Lung microvascular endothelial cell (primary cell): ENCODE results near the gene RLF. TPM values are rescaled to one million over a fixed set of nuclear protein-coding genes. Genes with fewer than 3 reads are reported as not detected.
A peak's percentile ranks its signal among the peaks of the same experiment; 100 is the strongest.

Source experiments
- DNase-seq, 2 donors: peaks; one replicate each; pipeline versions ENCODE4 v3.0.0 to v3.0.0-alpha.2; 2010; ENCODE audit warnings: low read depth in 2 of 2
- total RNA-seq: library from RNA; depleted of rRNA; stranded (reverse); fragments of >200 nt; gene quantifications from 2 replicates; pipeline ENCODE4 v1.2.1, GENCODE V29; 2014

The RLF gene, protein sequence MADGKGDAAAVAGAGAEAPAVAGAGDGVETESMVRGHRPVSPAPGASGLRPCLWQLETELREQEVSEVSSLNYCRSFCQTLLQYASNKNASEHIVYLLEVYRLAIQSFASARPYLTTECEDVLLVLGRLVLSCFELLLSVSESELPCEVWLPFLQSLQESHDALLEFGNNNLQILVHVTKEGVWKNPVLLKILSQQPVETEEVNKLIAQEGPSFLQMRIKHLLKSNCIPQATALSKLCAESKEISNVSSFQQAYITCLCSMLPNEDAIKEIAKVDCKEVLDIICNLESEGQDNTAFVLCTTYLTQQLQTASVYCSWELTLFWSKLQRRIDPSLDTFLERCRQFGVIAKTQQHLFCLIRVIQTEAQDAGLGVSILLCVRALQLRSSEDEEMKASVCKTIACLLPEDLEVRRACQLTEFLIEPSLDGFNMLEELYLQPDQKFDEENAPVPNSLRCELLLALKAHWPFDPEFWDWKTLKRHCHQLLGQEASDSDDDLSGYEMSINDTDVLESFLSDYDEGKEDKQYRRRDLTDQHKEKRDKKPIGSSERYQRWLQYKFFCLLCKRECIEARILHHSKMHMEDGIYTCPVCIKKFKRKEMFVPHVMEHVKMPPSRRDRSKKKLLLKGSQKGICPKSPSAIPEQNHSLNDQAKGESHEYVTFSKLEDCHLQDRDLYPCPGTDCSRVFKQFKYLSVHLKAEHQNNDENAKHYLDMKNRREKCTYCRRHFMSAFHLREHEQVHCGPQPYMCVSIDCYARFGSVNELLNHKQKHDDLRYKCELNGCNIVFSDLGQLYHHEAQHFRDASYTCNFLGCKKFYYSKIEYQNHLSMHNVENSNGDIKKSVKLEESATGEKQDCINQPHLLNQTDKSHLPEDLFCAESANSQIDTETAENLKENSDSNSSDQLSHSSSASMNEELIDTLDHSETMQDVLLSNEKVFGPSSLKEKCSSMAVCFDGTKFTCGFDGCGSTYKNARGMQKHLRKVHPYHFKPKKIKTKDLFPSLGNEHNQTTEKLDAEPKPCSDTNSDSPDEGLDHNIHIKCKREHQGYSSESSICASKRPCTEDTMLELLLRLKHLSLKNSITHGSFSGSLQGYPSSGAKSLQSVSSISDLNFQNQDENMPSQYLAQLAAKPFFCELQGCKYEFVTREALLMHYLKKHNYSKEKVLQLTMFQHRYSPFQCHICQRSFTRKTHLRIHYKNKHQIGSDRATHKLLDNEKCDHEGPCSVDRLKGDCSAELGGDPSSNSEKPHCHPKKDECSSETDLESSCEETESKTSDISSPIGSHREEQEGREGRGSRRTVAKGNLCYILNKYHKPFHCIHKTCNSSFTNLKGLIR (N-terminal part only)
- total RNA-seq = 12.9 and 19.2 TPM in 2 replicates

- peak; percentile 95 to 97 for DNase-seq
Measured at GRCh38 chr1:40161125-40161887, at the start of gene RLF. TSS of gene RLF (plus strand) at chr1:40161387. CDS start at chr1:40161400, 13 bp downstream.

- DNase-seq = no peak
Measured at GRCh38 chr1:40114400-40114799, 46.8 kb upstream of the RLF start.

DNA sequence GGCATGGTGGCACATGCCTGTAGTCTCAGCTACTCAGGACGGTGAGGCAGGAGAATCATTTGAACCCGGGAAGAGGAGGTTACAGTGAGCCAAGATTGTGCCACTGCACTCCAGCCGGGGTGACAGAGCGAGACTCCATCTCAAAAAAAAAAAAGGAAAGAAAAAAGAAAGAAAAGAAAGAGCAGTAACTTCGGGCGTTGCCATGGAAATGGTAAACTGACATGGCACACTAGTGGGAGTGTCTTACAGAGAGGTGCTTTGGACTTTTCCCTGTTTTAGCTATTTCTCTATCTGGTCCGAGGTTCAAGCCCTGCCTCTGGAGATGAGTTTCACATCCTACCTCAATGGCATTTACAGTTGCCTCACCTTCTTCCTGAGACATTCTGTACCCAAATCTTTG is 41.1 kb upstream of the RLF start:
- no peak for DNase-seq

DNA sequence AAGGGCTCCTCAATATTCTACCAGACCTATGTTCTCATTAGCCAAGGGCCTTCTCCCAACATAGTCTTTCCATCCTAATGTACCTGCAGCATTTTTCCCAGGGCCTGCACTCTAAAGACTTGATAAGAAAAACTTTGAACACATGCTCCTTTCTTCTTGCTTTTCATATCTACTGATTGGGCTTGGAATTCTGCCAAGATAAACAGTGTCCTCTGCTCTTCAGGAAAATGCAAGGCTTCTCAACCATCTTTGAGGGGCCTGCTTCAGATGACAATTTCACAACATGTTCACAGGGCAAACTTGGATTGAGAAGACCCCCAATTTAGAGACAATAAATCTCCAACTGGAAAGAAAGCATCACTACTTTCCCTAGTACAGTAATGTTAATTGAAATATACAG is 38.3 kb upstream of the RLF start:
- DNase-seq = peak in 1 of 2 donors; percentile 15

- DNase-seq = peak; percentile 7 to 16
Measured at GRCh38 chr1:40130892-40131291, 30.3 kb upstream of the RLF start.

DNA sequence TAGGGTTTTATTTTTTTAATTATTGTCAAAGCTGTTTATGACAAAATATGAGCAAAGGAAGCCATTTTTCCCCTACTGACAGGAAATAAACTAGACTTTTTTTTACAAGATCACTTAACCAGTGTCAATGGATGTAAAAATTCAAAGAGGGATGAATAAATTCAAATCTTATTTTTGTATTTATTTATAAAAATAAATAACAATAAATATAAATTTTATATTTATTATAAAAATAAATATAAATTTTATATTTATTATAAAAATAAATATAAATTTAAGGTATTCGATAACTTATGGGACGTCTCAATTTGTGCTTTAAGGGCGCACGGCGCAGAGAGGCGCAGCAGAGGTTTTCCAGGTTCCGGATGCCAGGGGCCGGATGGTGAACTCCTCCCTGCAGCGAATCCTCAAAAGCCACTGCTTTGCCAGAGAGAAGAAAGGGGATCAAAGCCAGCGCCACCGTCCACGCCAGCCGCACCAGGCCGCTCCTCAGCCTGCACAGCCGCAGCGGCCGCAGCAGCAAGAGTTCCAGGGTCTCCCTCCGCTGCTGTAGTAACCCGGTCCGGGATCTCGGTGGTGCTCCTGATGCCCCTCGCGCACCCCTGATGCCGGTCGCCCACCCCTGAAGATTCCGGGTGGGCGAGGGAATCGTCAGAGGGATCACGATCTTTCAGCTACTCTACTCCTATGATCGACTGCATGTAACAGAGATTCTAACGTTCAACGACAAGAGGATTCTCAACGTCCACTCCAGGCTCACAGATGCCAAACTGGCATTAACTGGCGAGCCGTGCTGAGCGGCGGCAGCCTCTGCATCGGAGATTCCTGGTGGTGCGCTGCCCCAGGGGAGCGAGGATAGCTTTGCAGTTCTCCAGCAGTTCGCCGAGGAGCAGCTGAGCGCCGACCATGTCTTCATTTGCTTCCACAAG is 28.5 kb upstream of the RLF start:
- DNase-seq = peak; percentile 5 to 16

DNA sequence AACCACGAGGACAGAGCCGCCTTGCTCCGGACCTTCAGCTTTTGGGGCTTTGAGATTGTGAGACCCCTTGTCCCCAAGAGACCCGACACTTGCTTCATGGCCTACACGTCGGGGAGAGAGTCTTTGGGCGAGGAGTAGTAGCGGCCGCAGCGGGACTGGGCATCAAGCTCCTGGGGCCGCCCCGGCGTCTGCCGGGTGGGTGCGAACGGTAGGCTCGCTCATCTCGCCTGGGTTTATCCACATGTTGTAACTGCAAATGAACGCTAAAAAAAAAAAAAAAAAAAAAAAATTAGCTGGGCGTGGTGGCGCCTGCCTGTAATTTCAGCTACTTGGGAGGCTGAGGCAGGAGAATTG is 27.9 kb upstream of the RLF start:
- DNase-seq = no peak

- no peak for DNase-seq
Measured at GRCh38 chr1:40133839-40134238, 27.3 kb upstream of the RLF start.

DNA sequence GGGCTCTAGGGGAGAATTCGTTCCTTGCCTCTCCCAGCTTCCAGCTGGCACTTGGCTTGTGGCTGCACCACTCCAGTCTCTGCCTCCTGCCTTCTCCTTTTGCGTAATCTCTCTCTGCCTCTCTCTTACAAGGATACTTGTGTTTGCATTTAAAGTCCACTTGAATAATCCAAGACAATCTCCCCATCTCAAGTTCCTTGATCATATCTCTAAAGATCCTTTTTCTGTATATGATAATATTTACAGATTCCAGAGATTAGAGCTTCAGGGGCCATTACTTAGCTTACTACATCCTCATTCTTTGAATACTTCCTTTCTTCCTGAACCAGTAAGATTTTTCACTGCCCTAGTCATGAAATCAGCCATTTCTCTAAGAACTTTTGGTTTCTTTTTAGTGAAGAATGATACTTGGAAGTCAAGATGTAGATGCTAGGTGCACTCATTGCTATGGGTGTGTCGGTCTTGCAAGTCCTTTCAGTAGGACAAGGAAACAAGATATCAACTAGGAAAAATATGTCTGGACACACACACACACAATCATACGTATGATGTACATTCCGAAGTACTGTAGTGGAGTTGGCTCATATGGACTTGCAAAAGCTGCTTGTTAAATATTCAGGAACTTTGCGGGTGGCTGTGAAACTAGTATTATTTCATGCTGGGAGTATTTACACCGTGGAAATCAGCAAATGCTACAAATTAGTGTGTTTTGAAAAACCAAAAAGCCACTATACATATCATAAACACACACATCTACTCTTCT is 20.8 kb upstream of the RLF start:
- DNase-seq = no peak

DNA sequence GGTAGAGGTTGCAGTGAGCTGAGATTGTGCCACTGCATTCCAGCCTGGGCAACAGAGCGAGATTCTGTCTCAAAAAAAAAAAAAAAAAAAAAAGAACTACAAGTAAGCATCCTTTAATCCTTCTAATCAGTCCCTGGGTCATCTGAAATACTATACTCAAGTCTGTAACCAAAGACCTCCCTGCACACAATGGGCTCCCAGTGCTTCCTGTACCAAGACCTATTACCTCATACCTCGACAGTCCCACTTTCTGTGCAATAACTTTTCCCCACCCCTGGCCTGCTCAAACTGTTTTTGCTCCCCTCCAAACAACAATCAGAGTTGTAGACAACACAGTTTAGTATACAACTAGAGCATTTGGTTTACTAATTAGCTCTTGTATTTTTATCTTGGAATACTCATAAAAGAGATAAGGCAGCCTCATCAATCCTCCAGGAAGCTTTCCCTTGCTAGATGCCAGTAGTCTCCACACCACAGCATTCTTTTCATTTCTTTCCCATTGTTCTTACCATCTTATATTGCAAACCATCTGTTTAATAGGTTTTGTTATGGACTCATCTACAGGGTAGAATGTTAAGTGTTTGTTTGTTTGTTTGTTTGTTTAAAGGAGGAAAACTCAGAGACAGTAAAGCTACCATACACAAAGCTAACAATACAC is 19.2 kb upstream of the RLF start:
- DNase-seq = no peak

DNA sequence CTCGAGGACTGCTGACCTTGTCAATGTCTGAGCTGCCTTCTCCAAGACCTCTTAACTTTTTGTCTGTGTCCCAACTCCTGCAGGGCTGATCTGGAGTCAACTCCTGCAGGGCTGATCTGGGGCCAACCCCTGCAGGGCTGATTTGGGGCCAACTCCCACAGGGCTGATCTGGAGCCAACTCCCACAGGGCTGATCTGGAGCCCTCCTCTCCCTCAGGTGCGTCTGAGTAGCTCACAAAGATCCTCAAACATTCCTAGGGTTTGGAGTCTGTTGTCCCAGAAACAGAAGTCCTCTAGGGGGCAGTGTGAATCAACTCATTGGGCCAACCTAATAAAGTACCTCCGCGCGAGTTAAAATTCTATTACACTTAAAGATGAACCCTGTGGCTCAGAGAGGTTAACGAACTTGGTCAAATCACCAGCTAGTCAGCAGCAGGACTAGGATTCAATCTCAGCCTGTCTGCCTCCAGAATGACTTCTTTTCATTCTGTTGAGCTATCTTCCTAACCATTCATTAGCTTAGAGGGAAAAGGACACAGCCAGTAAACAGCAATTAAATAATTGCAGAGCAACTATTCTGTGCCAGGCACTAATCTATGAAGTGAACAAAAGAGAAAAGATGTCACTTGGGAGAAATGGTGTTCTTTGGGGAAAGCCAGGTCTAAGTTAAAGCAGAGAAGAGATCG is 17.2 kb upstream of the RLF start:
- peak; percentile 68 to 72 for DNase-seq

DNA sequence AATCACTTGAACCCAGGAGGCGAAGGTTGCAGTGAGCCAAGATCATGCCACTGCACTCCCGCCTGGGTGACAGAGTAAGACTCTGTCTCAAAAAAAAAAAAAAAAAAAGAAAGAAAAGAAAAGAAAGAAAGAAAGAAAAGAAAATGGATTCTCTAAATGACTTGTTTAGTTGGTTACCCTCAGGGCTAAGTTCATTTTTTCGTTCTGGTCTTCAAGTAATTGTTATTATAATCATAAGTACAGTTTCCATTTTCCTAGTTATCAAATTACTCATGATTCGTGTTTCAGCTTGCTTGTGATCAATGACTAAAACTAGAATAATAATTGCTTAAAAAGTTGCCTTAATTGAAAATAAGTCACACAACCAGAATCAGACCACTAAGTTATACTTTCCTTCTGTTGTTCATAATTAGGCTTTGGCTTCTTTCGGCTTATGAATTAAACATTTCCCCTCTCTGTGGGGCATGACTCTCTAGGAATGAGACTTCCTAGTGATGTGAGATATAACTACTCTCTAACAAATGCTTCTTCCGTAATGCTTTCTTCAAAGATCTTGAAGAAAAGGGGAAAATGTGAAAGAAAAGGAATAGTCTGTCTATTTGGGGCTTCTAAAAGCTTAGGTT is 9.6 kb upstream of the RLF start:
- DNase-seq = no peak

- peak; percentile 69 to 74 for DNase-seq
Measured at GRCh38 chr1:40153073-40153770, 8.0 kb upstream of the RLF start.

DNA sequence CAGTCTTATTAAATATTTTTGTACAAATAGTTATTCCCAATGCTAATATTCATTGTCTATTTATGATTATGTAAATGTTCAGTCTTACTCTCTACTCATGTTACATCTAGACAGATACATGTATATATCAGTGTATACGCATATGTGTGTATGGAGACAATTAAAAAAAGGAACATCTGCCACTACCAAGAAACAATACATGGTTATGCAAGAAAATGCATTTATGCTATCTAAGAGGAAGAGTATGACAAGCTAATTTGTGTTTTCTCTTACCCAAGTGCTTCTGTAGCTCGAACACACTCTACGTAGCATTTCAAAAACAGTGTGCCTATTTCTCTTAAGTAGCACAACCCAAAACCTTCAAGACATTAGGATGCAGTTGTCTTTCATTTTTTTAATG is 6.1 kb upstream of the RLF start:
- DNase-seq = no peak

- no peak for DNase-seq
Measured at GRCh38 chr1:40155910-40156309, 5.3 kb upstream of the RLF start.

DNA sequence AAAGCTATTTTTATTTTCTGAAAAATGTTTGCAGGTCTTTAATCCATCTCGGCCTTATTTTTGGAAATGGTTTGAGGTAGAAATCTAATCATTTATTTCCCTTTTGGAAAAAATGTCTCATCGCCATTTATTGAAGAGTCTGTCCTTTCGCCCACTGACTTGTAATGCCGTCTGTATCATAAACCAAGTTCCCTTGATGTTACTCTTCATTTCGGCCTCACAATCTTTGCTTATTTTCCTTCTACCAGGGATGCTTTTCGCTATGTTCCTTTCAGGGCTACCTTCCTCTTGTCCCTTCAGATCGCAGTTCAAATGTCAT is 422 bp upstream of the RLF start:
- no peak for DNase-seq

- DNase-seq = peak; percentile 12 to 35
Measured at GRCh38 chr1:40161888-40162397, 756 bp downstream of the RLF start.
